ENCODE data around the gene PHF13. TPM values are rescaled to one million over a fixed set of nuclear protein-coding genes. Genes with fewer than 3 reads are reported as not detected.
A peak's percentile ranks its signal among the peaks of the same experiment; 100 is the strongest.

PHF13 gene
- total and polyA plus RNA-seq, 9 of the 15 experiments (the other 6 are each of a cell fraction or from before 2014, with no cell fraction given): 1.8 to 36.1 (median 11.7) TPM

DNA sequence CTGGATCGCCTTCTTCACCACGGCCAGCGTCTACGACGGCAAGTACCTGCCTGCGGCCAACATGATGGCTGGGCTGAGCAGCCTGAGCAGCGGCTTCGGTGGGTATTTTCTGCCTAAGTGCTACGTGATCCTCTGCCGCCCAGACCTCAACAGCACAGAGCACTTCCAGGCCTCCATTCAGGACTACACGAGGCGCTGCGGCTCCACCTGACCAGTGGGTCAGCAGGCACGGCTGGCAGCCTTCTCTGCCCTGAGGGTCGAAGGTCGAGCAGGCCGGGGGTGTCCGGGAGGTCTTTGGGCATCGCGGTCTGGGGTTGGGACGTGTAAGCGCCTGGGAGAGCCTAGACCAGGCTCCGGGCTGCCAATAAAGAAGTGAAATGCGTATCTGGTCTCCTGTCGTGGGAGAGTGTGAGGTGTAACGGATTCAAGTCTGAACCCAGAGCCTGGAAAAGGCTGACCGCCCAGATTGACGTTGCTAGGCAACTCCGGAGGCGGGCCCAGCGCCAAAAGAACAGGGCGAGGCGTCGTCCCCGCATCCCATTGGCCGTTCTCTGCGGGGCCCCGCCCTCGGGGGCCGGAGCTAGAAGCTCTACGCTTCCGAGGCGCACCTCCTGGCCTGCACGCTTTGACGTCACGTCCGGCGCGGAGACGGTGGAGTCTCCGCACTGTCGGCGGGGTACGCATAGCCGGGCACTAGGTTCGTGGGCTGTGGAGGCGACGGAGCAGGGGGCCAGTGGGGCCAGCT lies 34.0 kb upstream of the PHF13 start, which contains the start of gene ZBTB48 (continued):
- TF ChIP-seq, protein P1, sequence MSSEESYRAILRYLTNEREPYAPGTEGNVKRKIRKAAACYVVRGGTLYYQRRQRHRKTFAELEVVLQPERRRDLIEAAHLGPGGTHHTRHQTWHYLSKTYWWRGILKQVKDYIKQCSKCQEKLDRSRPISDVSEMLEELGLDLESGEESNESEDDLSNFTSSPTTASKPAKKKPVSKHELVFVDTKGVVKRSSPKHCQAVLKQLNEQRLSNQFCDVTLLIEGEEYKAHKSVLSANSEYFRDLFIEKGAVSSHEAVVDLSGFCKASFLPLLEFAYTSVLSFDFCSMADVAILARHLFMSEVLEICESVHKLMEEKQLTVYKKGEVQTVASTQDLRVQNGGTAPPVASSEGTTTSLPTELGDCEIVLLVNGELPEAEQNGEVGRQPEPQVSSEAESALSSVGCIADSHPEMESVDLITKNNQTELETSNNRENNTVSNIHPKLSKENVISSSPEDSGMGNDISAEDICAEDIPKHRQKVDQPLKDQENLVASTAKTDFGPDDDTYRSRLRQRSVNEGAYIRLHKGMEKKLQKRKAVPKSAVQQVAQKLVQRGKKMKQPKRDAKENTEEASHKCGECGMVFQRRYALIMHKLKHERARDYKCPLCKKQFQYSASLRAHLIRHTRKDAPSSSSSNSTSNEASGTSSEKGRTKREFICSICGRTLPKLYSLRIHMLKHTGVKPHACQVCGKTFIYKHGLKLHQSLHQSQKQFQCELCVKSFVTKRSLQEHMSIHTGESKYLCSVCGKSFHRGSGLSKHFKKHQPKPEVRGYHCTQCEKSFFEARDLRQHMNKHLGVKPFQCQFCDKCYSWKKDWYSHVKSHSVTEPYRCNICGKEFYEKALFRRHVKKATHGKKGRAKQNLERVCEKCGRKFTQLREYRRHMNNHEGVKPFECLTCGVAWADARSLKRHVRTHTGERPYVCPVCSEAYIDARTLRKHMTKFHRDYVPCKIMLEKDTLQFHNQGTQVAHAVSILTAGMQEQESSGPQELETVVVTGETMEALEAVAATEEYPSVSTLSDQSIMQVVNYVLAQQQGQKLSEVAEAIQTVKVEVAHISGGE (CRISPR knock-in tag; IDR thresholded peaks at IDR 0.05): no peak; a peak in 1 of 6 replicates
- no peak for TF ChIP-seq ZNF696 (CRISPR knock-in tag; conservative IDR thresholded peaks at IDR 0.05)
- TF ChIP-seq TCFL5 (CRISPR knock-in tag; conservative IDR thresholded peaks at IDR 0.05): no peak
- TF ChIP-seq, protein P2, sequence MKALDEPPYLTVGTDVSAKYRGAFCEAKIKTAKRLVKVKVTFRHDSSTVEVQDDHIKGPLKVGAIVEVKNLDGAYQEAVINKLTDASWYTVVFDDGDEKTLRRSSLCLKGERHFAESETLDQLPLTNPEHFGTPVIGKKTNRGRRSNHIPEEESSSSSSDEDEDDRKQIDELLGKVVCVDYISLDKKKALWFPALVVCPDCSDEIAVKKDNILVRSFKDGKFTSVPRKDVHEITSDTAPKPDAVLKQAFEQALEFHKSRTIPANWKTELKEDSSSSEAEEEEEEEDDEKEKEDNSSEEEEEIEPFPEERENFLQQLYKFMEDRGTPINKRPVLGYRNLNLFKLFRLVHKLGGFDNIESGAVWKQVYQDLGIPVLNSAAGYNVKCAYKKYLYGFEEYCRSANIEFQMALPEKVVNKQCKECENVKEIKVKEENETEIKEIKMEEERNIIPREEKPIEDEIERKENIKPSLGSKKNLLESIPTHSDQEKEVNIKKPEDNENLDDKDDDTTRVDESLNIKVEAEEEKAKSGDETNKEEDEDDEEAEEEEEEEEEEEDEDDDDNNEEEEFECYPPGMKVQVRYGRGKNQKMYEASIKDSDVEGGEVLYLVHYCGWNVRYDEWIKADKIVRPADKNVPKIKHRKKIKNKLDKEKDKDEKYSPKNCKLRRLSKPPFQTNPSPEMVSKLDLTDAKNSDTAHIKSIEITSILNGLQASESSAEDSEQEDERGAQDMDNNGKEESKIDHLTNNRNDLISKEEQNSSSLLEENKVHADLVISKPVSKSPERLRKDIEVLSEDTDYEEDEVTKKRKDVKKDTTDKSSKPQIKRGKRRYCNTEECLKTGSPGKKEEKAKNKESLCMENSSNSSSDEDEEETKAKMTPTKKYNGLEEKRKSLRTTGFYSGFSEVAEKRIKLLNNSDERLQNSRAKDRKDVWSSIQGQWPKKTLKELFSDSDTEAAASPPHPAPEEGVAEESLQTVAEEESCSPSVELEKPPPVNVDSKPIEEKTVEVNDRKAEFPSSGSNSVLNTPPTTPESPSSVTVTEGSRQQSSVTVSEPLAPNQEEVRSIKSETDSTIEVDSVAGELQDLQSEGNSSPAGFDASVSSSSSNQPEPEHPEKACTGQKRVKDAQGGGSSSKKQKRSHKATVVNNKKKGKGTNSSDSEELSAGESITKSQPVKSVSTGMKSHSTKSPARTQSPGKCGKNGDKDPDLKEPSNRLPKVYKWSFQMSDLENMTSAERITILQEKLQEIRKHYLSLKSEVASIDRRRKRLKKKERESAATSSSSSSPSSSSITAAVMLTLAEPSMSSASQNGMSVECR (CRISPR knock-in tag; IDR thresholded peaks at IDR 0.05): 0 out of 2 replicates have a peak, but pooled peaks have one; percentile 3
- TF ChIP-seq TEAD2 (tag; IDR thresholded peaks at IDR 0.05): no peak
- TF ChIP-seq CCAR2 (IDR thresholded peaks at IDR 0.05; ENCODE audit: low read depth, low read length): no peak
- no peak for TF ChIP-seq YY1 (IDR thresholded peaks at IDR 0.05; ENCODE audit: borderline replicate concordance in 1 of 3, control insufficient read depth in 1 of 3, extremely low read depth in 1 of 3, insufficient read depth in 3 of 3, insufficient read length in 1 of 3, insufficient replicate concordance in 2 of 3, low read depth in 1 of 3, low read length in 2 of 3)
- no peak for TF ChIP-seq ETV6 (IDR thresholded peaks at IDR 0.05; ENCODE audit: borderline replicate concordance in 1 of 2, low read depth in 2 of 2, low read length in 1 of 2)
- no peak for TF ChIP-seq ETV6 (CRISPR knock-in tag; IDR thresholded peaks at IDR 0.05; ENCODE audit: borderline replicate concordance)
- no peak for TF ChIP-seq CEBPB (tag; IDR thresholded peaks at IDR 0.05)
- TF ChIP-seq CTBP1 (IDR thresholded peaks at IDR 0.05; ENCODE audit: borderline replicate concordance): peak; percentile 6; the same call in 1 of the 2 replicates
- TF ChIP-seq PHF8 (IDR thresholded peaks at IDR 0.05; ENCODE audit: borderline replicate concordance, low read length): peak; percentile 92
- peak; percentile 65; the same call in 1 of the 2 replicates for TF ChIP-seq ZNF263 (CRISPR knock-in tag; IDR thresholded peaks at IDR 0.05; ENCODE audit: borderline replicate concordance)
- TF ChIP-seq, protein P3, sequence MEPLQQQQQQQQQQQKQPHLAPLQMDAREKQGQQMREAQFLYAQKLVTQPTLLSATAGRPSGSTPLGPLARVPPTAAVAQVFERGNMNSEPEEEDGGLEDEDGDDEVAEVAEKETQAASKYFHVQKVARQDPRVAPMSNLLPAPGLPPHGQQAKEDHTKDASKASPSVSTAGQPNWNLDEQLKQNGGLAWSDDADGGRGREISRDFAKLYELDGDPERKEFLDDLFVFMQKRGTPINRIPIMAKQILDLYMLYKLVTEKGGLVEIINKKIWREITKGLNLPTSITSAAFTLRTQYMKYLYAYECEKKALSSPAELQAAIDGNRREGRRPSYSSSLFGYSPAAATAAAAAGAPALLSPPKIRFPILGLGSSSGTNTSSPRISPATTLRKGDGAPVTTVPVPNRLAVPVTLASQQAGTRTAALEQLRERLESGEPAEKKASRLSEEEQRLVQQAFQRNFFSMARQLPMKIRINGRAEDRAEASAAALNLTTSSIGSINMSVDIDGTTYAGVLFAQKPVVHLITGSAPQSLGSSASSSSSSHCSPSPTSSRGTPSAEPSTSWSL (CRISPR knock-in tag; IDR thresholded peaks at IDR 0.05; ENCODE audit: borderline replicate concordance): no peak
- no peak for TF ChIP-seq ZKSCAN8 (CRISPR knock-in tag; IDR thresholded peaks at IDR 0.05)
- TF ChIP-seq OTX1 (CRISPR knock-in tag; IDR thresholded peaks at IDR 0.05): no peak

Measured in K562 (cell line).